SK-N-SH (cell line): ENCODE measurements around the gene RAVER1. TPM values are rescaled to one million over a fixed set of nuclear protein-coding genes. Genes with fewer than 3 reads are reported as not detected.

Source experiments
- CTCF ChIA-PET: fragments of 300-600, 350-600 bp; formaldehyde crosslinking; extraction: SDS; loops from one replicate; lab custom pipeline; 2021; lab: Yijun Ruan, JAX
- POLR2A ChIA-PET: fragments of 350-600 bp; sonication (Branson Sonifier 250); formaldehyde crosslinking; extraction: SDS; loops from one replicate; lab custom pipeline; 2020; ENCODE audit warnings: antibody characterized with exemption, inconsistent platforms; lab: Yijun Ruan, JAX
- DNase-seq: peaks from one replicate; pipeline ENCODE4 v3.0.0; 2012
- H2AFZ ChIP-seq: fragments of 200-600 bp; sonication (generic); 2 replicates; pipeline ENCODE4 v1.8.1; 2016; ENCODE audit warnings: antibody characterized with exemption, mild to moderate bottlenecking, low read depth
- H3F3A ChIP-seq: fragments of 200-600 bp; sonication (generic); replicated peaks from 2 replicates; pipeline ENCODE3; 2016; ENCODE audit warnings: antibody characterized with exemption, mild to moderate bottlenecking; ENCODE audit not compliant: insufficient read depth
- H3K27ac ChIP-seq, 2 experiments: fragments of 200-500 bp in 1 of 2; fragments of 200-600 bp in 1 of 2; sonication (Bioruptor generic) in 1 of 2; sonication (generic), shearing (Covaris generic) in 1 of 2; 2 replicates each; pipeline versions ENCODE4 v1.5.1 to v1.6.1; 2014 to 2016; ENCODE audit warnings: low read depth in 2 of 2, inconsistent platforms in 1 of 2, low read length in 1 of 2, mild to moderate bottlenecking in 1 of 2, mixed read lengths in 1 of 2
- H3K27me3 ChIP-seq: fragments of 200-600 bp; sonication (generic), shearing (Covaris generic); 2 replicates; pipeline ENCODE4 v1.6.1; 2016; ENCODE audit warnings: mixed run types; ENCODE audit not compliant: insufficient read depth
- H3K36me3 ChIP-seq, 2 experiments: fragments of 200-500 bp in 1 of 2; fragments of 200-600 bp in 1 of 2; sonication (Bioruptor generic) in 1 of 2; sonication (generic) in 1 of 2; replicated peaks in 1 of 2; 2 replicates each; pipeline versions ENCODE3 to v1.5.1; 2014 to 2016; ENCODE audit warnings: low read length in 1 of 2, mild to moderate bottlenecking in 1 of 2; ENCODE audit not compliant: insufficient read depth in 2 of 2, control insufficient read depth in 1 of 2
- H3K4me1 ChIP-seq, 2 experiments: fragments of 200-500 bp in 1 of 2; fragments of 200-600 bp in 1 of 2; sonication (Bioruptor generic) in 1 of 2; sonication (generic), shearing (Covaris generic) in 1 of 2; 2 replicates each; pipeline versions ENCODE4 v1.5.1 to v1.6.1; 2014 to 2016; ENCODE audit warnings: low read depth in 1 of 2, low read length in 1 of 2, mixed run types in 1 of 2; ENCODE audit not compliant: insufficient read depth in 2 of 2, control insufficient read depth in 1 of 2
- H3K4me2 ChIP-seq: fragments of 200-600 bp; sonication (generic), shearing (Covaris generic); 2 replicates; pipeline ENCODE4 v1.6.1; 2017; ENCODE audit warnings: mixed run types
- H3K4me3 ChIP-seq, 2 experiments: fragments of 200-500 bp in 1 of 2; fragments of 200-600 bp in 1 of 2; sonication (Bioruptor generic) in 1 of 2; sonication (generic), shearing (Covaris generic) in 1 of 2; 2 replicates each; pipeline versions ENCODE4 v1.5.1 to v1.8.1; 2014 to 2016; ENCODE audit warnings: low read depth in 2 of 2, inconsistent platforms in 1 of 2, low read length in 1 of 2, mild to moderate bottlenecking in 1 of 2, mixed read lengths in 1 of 2, moderate library complexity in 1 of 2
- H3K79me2 ChIP-seq: fragments of 200-600 bp; sonication (generic); 2 replicates; pipeline ENCODE4 v1.8.1; 2017; ENCODE audit warnings: mild to moderate bottlenecking; ENCODE audit not compliant: insufficient read depth
- H3K9ac ChIP-seq: fragments of 200-600 bp; sonication (generic); 2 replicates; pipeline ENCODE4 v1.6.1; 2017; ENCODE audit warnings: mixed run types
- H3K9me2 ChIP-seq: fragments of 200-600 bp; sonication (generic); 2 replicates; pipeline ENCODE4 v1.6.1; 2017; ENCODE audit warnings: mixed run types
- H3K9me3 ChIP-seq: fragments of 200-600 bp; sonication (generic); 2 replicates; pipeline ENCODE4 v1.6.1; 2017; ENCODE audit warnings: mixed run types, mild to moderate bottlenecking, moderate library complexity
- H4K20me1 ChIP-seq: fragments of 200-600 bp; sonication (generic); 2 replicates; pipeline ENCODE4 v1.6.1; 2017; ENCODE audit warnings: mild to moderate bottlenecking, mixed run types; ENCODE audit not compliant: insufficient read depth
- EZH2phosphoT487 ChIP-seq: fragments of 200-600 bp; sonication (generic); IDR thresholded peaks from 2 replicates; pipeline ENCODE4 v1.6.1; 2017; ENCODE audit warnings: low read depth, mixed run types, mild to moderate bottlenecking, antibody characterized with exemption, moderate library complexity, borderline replicate concordance
- FOXJ3 ChIP-seq: sonication (generic); formaldehyde crosslinking; IDR thresholded peaks from 2 replicates; pipeline ENCODE4 v1.5.1; 2020; ENCODE audit warnings: mild to moderate bottlenecking, missing genetic modification reagents
- IRF3 ChIP-seq: fragments of 150-350 bp; IDR thresholded peaks from 2 replicates; pipeline ENCODE4 v1.6.1; 2016; ENCODE audit warnings: mild to moderate bottlenecking, low read depth, low read length
- MXI1 ChIP-seq: IDR thresholded peaks from 2 replicates; pipeline ENCODE4 v1.6.1; 2012; ENCODE audit warnings: mild to moderate bottlenecking, low read depth, low read length, improper control_type of control experiment
- NFIC ChIP-seq: IDR thresholded peaks from 2 replicates; pipeline ENCODE4 v1.4.0; 2012; ENCODE audit warnings: borderline replicate concordance
- RCOR1 ChIP-seq: fragments of 150-350 bp; IDR thresholded peaks from 2 replicates; pipeline ENCODE4 v1.6.1; 2017; ENCODE audit warnings: antibody characterized with exemption, low read length
- RXRA ChIP-seq: IDR thresholded peaks from 2 replicates; pipeline ENCODE4 v1.4.0; 2012; ENCODE audit warnings: low read depth, mild to moderate bottlenecking, borderline replicate concordance
- TCF12 ChIP-seq: IDR thresholded peaks from 2 replicates; pipeline ENCODE4 v1.4.0; 2012
- USF1 ChIP-seq: IDR thresholded peaks from 2 replicates; pipeline ENCODE4 v1.4.0; 2012; ENCODE audit warnings: low read depth, borderline replicate concordance
- ZBTB33 ChIP-seq: IDR thresholded peaks from 2 replicates; pipeline ENCODE4 v1.4.0; 2012; ENCODE audit warnings: low read depth, borderline replicate concordance
- WGBS: methylation state at CpG from one replicate; pipeline ENCODE4 v1.1.6; 2017; ENCODE audit warnings: low lambda C conversion rate; 5-methylcytosine and 5-hydroxymethylcytosine counted together
- polyA plus RNA-seq, 3 experiments: library from polyadenylated mRNA; depleted of rRNA; stranded (reverse); fragments of >200 nt; gene quantifications; 2 replicates each; pipeline ENCODE4 v1.2.3, GENCODE V29; 2012

RAVER1 gene
- polyA plus RNA-seq, 1 of the 3 experiments (the other 2 are of a cell fraction), result 8.2 TPM

DNA sequence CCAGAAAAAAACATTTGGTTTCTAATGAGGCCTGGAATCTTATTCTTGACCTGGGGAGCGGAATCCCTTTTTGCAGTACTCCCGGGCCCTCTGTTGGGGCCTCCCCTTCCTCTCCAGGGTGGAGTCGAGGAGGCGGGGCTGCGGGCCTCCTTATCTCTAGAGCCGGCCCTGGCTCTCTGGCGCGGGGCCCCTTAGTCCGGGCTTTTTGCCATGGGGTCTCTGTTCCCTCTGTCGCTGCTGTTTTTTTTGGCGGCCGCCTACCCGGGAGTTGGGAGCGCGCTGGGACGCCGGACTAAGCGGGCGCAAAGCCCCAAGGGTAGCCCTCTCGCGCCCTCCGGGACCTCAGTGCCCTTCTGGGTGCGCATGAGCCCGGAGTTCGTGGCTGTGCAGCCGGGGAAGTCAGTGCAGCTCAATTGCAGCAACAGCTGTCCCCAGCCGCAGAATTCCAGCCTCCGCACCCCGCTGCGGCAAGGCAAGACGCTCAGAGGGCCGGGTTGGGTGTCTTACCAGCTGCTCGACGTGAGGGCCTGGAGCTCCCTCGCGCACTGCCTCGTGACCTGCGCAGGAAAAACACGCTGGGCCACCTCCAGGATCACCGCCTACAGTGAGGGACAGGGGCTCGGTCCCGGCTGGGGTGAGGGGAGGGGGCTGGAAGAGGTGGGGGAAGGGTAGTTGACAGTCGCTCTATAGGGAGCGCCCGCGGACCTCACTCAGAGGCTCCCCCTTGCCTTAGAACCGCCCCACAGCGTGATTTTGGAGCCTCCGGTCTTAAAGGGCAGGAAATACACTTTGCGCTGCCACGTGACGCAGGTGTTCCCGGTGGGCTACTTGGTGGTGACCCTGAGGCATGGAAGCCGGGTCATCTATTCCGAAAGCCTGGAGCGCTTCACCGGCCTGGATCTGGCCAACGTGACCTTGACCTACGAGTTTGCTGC, 46.3 kb downstream of the RAVER1 start, which contains the start of gene ICAM4 (continued):
- no peak for TF ChIP-seq ZBTB33
- TF ChIP-seq NFIC, result no peak
- no peak for TF ChIP-seq IRF3
- no peak for TF ChIP-seq TCF12
- TF ChIP-seq MXI1, result no peak
- no peak for TF ChIP-seq USF1
- TF ChIP-seq, all 33 proteins: peak for 0

DNA sequence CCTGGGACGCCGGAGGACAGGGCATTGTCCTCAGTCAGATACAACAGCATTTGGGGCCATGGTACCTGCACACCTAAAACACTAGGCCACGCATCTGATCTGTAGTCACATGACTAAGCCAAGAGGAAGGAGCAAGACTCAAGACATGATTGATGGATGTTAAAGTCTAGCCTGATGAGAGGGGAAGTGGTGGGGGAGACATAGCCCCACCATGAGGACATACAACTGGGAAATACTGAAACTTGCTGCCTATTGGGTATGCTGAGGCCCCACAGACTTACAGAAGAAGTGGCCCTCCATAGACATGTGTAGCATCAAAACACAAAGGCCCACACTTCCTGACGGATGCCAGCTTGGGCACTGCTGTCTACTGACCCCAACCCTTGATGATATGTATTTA, 47.9 kb downstream of the RAVER1 start:
- Histone ChIP-seq H3K79me2 (no peaks in the 10 kb centered on the region), H3K27ac (no peak overlapping the region), H3F3A (peaks cover 11% of the 10 kb centered on the region), H4K20me1 (no peaks in the 10 kb centered on the region), H3K4me1 (peaks cover 0 to 14% of the 10 kb centered on the region in 2 experiments; a peak in 1 of 4 replicates), H2AFZ (no peak overlapping the region), H3K9ac (no peak overlapping the region), H3K4me3 (no peak overlapping the region), H3K9me3 (no peaks in the 10 kb centered on the region), H3K27me3 (no peaks in the 10 kb centered on the region; the same call in 1 of the 2 replicates), H3K36me3 (no peaks in the 10 kb centered on the region), H3K9me2 (no peaks in the 10 kb centered on the region), H3K4me2 (no peak overlapping the region)
- ChIA-PET POLR2A (no interaction called here), CTCF (interaction anchor here (0.6 to 7.4 kb wide), 5 partner anchors 8 to 415 kb away, joined by 3 to 65 read pairs (median 4); partner anchors contain the start of gene ICAM1)
- no peak for TF ChIP-seq EZH2phosphoT487
- TF ChIP-seq FOXJ3 (CRISPR knock-in tag), result no peak
- TF ChIP-seq RXRA, result no peak
- TF ChIP-seq RCOR1, result no peak
- no peak for DNase-seq
- 93% methylated on average over 4 of the region's 4 CpGs for WGBS
